GM21528 (cell line): ENCODE data around the gene TXNDC11.
A peak's percentile ranks its signal among the peaks of the same experiment; 100 is the strongest.
"Not testable (repeated sequence)": the region's sequence is repeated elsewhere in the genome, so short reads cannot be mapped to it uniquely, and the experiment has no call there.

Experiments used
- ATAC-seq: cut with Tn5 transposase; IDR thresholded peaks from one replicate; pipeline ENCODE4 v1.9.1; 2021; ENCODE audit warnings: mild to moderate bottlenecking, moderate library complexity; ENCODE audit not compliant: unreplicated experiment, low FRiP score

Gene TXNDC11, protein sequence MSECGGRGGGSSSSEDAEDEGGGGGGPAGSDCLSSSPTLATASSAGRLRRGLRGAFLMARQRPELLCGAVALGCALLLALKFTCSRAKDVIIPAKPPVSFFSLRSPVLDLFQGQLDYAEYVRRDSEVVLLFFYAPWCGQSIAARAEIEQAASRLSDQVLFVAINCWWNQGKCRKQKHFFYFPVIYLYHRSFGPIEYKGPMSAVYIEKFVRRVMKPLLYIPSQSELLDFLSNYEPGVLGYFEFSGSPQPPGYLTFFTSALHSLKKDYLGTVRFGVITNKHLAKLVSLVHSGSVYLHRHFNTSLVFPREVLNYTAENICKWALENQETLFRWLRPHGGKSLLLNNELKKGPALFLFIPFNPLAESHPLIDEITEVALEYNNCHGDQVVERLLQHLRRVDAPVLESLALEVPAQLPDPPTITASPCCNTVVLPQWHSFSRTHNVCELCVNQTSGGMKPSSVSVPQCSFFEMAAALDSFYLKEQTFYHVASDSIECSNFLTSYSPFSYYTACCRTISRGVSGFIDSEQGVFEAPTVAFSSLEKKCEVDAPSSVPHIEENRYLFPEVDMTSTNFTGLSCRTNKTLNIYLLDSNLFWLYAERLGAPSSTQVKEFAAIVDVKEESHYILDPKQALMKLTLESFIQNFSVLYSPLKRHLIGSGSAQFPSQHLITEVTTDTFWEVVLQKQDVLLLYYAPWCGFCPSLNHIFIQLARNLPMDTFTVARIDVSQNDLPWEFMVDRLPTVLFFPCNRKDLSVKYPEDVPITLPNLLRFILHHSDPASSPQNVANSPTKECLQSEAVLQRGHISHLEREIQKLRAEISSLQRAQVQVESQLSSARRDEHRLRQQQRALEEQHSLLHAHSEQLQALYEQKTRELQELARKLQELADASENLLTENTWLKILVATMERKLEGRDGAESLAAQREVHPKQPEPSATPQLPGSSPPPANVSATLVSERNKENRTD

DNA sequence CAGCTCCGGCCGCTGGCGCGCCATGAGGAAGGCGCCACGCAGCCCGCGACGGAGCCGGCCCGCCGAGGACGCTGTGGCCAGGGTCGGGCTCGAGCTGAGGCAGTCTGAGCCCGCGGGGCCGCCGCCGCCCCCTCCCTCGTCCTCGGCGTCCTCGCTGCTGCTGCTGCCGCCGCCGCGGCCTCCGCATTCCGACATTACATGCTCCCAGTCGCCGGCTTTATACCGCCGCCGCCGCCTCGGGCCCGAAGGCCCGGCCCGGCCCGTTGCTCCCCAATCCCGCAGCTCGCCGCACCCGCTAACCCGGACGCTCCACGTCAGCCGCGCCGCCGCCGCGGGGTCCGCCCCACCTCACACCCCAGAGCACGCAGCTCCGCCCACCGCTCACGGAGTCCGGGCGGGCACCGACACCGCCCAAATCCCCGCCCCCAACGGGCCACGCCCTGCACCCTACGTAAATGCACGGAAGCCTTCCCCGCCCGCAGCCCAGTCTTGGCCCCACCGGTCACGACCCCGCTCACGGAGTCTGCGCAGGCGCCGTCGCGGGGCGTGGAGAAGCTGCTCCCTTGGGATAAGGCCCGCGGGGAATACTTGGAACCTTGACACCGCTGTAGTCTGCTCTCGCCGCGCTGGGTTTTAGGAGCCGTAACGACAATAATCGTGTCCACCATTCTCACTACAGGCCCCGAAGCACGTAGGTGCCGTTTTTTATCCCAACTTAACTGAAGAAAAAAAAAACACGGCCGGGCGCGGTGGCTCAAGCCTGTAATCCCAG, at the start of gene TXNDC11:
Gene TXNDC11, minus strand, starts transcription at position 322 of the 772 bp plus-strand sequence. Its CDS starts 127 bp downstream, at position 195.
- ATAC-seq, result peak; percentile 84

DNA sequence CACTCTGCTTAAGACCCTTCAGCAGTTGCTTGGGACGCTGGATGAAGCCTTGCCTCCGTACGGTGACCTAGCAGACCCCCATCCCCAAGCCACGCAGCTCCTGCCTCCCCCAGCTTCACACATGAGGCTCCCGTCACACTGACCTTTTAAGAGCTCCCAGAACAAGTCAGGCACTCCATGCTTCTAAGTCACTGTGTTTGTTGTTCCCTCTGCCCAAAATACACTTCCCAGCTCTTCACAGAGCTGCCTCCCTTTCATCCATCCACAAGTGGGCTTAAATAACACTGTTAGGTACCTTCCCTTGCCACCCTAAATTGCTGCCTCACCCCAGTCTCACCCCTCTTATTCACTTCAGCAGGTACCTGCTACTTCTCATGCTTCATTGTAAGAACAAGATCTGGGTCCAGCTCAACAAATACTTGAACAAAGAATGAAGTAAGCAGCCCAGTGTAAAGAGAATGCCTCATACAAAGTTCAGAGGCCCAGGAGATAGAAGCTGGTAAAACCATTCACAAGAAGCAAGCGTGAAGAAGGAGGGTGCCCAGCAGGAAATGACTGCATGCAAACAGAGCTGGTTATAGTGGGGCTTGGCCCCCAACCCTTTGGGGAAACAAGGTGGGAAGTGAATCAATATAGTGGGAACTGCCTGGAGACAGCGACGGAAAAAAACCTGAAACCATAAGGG, 48.6 kb upstream of the TXNDC11 start:
- ATAC-seq, result no peak

DNA sequence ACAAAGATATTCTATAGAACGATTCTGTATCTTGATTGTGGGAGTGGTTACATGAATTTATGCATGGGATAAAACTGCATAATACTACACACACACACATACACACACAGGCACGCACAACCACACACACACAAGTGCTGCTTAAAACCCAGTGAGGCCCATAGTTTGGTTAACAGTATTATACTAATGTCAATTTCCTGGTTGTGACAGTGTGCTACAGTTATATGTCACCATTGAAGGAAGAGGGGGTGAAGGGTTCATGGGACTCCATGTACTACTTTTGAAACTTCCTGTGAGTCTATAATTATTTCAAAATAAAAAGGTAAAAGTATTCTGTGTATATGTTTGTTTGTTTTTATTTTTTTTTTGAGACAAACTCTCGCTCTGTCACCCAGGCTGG, 46.3 kb upstream of the TXNDC11 start:
- ATAC-seq, result no peak

DNA sequence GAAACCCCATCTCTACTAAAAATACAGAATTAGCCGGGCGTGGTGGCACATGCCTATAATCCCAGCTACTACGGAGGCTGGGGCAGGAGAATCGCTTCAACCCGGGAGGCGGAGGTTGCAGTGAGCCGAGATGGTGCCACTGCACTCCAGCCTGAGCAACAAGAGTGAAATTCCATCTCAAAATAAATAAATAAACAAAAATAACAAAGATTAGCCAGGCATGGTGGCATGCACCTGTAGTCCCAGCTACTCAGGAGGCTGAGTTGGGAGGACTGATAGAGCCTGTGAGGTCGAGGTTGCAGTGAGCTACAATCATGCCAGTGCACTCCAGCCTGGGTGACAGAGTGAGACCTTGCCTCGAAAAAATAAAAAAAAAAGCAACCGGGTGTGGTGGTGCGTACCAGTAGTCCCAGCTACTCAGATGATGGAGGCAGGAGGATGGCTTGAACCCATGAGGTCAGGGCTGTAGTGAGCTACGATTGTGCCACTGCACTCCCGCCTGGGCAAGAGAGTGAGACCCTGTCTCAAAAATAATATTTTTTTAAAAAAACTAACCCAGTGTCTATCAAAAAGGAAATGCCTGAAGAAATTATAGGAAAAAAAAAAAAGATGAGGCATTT, 42.4 kb upstream of the TXNDC11 start:
- not testable (repeated sequence) for ATAC-seq

DNA sequence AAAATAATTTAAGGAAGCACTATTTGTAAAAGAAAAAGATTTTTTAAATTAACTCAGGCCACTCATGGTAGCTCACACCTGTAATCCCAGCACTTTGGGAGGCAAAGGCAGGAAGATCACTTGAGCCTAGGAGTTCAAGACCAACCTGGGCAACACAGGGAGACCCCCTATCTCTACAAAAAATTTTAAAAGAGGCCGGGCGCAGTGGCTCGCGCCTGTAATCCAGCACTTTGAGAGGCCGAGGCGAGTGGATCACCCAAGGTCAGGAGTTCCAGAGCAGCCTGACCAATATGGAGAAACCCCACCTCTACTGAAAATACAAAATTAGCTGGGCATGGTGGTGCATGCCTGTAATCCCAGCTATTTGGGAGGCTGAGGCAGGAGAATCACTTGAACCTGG, 41.7 kb upstream of the TXNDC11 start:
- not testable (repeated sequence) for ATAC-seq

DNA sequence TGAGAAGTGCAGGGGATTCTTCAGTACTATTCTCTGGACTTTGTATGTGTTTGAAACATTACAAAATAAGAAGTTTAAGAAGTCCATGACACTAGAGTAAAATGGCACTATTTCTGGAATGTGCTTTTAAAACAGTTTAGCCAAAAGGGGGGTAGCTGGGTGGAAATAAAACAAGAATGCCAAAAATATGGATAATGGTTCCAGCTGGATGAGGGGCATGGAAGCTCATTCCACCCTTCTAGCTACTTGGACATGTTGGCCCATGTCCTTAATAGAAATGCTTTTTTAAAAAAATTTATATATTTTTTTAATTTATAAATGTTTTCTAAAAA, 41.3 kb upstream of the TXNDC11 start:
- ATAC-seq, result no peak

DNA sequence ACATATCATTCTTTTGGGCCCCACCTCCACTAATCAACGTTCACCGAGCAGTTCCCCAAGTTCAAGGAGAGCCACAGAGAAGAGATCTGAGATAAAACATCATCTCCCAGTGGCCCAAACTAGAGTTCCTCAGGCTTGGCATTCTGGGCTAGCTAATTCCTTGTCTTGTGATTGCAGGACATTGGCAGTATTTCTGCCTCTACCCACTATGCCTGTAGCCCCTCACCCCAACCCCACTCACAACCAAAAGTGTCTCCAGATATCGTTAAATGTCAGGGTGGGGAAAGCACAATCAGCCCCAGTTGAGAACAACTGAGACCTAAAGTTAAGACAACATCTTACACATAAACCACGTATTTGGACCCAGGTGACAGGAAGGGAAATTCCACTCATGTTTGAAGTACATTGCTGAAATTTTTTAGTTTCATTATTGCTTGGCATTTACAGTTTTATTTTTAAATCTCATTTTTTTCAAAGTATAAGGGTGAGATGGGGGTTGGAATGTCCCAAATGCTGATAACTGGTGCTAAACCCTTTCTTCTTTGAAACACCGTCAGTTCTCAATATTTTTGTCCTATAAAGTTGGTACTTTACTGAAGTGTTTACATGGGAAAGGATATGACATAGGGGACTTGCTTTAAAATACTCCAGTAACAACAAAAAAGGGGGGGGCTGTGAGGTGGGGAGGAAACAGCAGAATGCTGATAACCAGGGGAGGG, 40.8 kb upstream of the TXNDC11 start:
- peak; percentile 51 for ATAC-seq

DNA sequence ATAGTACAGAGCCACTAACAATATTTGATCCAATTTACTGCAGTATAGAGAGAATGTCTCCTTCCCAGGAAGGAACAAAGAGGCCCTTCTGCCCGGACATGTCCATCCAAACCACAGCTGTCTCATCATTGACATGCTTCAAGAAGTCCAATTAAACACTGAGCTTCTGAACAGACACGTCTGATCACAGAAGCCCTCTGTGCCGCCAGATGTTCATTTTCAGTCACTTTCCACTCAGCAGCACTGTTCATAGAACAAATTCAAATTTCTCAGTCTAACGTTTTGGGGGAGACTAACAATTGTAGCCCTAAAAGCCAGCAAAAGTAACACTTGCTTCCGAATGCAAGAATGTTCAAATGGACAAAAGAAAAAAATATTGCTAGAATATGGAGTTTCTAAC, 39.1 kb upstream of the TXNDC11 start:
- no peak for ATAC-seq

DNA sequence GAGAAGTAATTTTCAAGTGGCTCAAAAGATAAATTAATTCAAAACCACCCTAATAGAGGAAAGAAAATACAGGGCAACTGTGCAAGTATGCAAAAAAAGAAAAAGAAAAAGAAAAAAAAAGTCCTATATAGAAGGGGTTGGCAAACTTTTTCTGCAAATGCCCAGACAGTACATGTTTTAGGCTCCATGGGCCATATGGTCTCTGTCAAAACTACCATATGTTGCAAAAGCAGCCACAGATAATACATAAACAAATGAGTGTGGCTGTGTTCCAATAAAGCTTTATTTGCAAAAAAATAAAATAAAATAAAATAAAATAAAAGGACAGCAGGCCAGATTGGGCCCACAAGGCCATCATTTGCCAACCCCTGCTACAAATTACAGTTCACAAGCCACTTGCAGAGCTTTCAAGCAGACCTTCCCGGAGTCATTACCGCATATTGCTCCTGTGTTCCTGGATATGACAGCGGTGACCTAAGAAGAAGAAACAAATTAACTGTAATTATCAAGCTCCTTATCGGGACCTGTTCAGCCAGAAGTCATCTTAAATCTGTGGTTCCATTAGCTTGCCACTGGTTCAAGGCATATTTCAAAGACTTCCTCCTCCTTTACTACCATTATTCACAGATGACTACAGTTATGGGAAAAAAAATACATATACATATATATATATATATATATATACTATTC, 38.5 kb upstream of the TXNDC11 start:
- no peak for ATAC-seq

DNA sequence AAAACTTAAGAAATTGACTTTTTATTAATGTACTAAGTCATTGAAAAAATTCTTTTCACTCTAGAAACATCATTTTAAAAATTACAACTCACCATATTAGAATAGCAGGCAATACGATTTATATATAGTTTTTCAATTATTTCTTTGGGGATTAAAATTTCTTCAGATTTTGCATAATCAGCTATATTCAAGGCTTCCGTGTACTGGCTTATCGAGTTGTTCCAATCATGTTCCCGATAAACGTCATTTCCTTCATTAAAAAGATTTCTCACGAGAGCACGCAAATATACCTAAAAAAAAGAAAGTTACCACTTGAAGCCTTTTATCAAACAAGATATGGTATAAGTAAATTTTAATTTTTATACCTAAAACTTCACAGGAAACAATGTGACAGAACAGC, 36.4 kb upstream of the TXNDC11 start:
- no peak for ATAC-seq

DNA sequence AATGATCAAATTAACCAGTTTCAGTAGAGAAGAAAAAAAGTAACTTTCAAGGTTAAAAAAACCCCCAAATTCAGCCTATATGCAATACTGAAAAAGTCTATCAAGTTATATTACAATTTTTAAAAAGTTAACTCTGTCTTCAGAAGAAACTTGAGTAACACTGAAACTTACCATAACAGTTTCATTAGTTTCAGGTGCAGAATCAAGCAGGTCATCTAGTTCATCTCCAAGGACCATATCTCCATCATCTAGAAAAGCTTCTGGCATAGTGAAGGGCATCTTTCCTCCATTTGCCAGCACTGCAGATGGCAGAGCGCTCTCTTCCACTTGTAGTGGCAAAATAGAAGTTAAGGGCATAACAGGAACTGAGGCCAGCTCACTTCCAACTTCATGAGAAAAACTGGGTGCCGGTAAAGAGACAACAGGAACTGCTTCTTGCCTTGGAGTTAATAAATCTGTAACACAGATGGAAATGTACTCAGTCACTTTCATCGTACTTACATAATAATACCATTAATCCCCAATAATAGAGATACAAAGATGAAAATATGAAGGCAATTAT, 31.5 kb upstream of the TXNDC11 start:
- no peak for ATAC-seq

DNA sequence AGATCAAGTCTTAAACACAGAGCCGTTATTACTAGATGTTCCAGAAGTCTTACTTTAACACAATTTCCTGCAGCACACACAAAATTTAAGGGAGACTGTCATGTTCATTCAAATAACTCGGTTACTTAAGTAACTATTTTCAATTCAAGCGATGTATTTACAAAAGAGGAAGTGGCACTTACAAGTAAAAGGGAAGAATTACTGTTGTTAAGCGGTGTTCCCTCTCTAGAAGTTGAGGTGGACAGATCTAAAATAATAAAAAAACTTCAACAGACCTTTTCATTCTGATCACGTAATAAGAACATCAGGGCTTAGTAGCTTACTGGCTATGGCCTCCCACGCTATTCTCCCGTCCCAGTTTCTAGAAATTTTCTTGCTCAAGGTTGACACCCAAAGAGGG, 26.2 kb upstream of the TXNDC11 start:
- ATAC-seq, result no peak

DNA sequence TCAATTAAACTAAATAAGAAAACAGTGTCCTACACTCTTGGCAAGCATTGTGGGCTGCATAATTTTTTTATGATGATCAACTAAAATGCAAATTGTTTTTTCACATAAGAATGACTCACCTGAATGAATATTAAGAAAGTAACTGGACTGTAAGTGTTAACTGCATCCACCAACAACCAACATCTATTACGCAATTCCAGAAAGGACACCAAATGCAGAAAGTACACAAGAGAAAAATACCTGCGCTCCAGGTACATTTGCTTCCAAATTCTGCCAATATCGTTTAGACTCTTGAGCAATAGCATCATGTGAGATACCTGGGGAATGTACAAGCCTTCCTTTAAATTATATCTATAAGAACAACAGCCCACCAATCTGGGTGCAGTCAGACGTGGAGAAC, 19.8 kb upstream of the TXNDC11 start:
- no peak for ATAC-seq

DNA sequence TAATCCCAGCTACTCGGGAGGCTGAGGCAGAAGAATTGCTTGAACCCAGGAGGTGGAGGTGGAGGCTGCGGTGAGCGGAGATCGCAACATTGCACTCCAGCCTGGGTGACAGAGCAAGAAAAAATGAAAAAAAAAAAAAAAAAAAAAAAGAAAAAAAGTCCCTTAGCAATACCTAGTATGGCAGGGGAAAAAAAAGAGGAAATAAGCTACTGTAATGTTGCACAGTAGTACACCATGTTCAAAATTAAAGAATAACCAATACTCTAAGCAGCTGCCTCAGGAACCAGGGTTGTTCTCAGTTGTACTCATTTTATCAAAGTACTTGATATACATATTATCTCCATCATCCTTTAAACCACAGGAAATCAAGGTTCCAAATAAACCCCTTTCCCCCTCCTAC, 17.3 kb upstream of the TXNDC11 start:
- ATAC-seq, result no peak

DNA sequence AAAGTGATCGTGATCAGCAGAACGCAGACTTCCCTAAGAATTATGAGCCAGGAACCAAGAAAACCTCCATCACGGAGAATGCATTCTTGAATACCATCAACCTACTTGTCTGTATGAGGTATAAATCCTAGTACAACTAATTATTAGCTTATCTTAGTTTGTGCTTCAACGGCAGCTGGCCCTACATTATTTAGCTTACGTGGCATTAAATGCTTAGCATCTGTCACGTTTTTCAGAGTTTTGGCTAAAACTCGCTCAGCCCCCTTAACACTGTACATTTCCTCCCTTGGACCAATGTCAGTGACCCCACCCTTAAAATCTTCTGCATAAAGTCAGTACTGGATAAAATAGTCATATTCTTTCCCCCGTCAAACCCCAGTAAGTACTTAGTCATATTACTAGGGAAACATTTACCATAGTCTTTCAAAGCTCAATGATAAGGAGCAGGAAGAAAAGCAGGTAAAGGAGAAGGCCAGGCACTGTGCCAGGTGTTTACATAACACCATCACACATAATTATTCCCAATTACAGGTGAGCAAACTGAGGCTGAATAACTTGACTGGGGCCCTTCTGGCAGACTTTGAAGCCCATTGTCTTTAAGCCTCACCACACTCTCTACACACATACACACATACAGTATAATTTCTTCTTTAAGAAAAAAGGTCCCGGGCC, 16.6 kb upstream of the TXNDC11 start:
- ATAC-seq, result no peak

DNA sequence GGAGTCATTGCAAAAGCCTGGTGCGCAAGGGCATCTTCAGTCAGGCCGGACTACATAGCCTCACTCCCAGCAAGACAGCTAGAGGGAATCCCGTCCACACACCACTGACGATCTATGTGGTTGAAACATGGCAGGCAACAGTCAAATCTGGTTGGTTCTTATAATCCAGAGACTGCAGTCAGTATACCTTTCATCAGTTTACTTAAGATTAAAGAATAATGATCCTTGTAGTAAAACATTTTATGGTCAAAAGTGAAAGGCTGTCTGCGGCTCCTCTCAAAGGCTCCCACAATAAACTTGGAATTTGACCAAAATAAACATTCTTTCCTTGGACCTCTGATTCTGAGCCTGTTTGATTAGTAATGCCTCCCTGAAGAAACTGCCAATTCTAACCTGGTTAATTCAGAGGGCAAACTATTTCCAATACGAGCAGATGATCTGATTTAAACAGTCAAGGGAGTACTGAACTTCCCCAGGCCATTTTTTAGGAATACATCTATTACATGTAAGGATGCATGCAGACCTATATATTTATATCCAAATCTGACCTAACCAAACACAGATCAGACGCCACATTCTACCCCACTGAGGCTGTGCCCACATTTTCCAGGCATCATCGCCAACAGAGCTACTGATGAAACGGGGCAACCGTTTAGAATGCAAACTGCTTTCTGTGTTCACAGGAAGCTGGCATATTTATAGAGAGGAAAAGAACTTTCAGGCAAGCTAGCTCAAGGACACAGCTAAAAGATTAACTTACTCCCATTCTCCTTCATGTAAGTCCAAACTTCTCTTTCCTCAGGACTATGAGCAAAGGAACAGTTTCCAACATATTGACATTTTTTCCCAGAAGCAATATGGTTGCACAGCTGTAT, 15.3 kb upstream of the TXNDC11 start:
- ATAC-seq, result no peak

DNA sequence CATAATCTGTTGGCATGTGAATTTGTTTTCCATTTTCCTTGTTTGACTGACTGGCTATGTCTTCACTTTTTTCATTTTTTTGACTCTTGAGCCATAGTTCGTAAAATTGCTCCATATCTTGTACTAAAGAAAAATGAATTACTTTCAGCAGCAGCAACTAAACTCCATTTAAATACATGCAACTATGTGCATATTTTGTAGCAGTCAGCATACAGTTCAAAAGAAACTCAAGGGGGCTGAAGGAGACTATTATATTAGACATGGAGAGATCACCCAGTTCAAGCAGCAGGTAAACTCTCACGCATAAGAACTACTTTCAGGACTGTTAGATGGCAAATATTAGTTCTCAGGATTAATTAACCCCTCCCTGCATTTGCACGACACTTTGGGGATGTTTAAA, 13.6 kb upstream of the TXNDC11 start:
- ATAC-seq, result no peak
